Superior temporal gyrus (tissue), 1 donor: Measurements from ENCODE around the gene CCDC182.

Source experiments
- DNase-seq: peaks from one replicate; pipeline ENCODE4 v3.0.0-alpha.2; 2016; ENCODE audit errors: extremely low spot score

CCDC182 gene

DNA sequence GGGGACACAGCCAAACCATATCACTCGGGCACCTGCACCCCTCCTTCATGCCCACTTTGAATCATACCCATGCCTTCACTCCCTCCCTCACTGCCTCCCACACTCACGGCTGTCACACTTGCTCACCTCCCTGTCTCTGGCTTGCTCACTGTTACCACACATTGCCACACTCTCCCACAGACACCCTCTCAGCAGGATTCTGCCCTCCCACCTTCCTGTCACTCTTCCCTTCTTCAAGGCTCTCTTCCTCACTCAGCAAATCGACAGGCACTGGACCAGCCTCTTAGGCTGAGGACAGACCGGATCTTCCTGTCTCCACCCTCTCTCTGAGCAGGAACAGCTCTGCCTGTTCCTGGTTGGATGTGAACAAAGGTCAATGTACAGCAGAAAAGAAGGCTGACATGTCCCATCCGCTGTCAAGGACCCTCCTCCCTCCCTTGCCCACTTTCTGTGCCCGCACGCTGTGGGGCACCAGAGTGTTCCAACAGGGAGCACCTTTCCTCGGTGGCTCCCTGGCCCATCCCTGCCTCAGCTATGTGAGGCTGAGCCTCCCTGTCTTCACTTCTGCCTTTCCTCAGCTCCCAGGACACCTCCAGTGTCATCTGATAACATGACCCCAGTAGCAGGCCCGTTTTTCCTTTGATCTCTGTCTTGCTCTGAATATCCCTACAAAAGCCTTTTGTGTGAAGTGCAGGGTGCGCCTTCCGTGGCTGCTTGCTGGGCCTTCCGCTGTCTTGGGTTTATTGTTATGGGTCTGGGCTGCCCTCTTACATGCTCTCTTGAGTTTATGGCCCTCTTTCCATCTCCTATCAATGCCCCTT is 47.0 kb downstream of the CCDC182 start:
- DNase-seq: no peak

DNA sequence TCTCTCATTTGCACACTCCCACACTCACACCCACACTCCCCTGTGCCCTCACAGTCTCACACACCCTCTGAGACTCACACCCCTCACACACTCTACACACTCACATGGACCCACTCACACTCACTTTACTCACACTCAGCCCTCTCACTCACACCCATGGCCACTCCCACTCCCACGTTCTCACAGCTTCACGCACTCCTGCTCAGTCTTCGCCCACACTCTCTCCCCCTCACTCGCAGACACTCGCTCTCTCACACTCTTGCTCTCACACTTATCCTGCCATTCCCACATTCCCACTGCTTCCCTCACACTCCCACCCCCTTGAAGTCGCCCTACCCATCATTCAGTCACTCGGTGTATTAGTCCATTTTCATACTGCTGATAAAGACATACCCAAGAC is 47.9 kb downstream of the CCDC182 start:
- DNase-seq: no peak

DNA sequence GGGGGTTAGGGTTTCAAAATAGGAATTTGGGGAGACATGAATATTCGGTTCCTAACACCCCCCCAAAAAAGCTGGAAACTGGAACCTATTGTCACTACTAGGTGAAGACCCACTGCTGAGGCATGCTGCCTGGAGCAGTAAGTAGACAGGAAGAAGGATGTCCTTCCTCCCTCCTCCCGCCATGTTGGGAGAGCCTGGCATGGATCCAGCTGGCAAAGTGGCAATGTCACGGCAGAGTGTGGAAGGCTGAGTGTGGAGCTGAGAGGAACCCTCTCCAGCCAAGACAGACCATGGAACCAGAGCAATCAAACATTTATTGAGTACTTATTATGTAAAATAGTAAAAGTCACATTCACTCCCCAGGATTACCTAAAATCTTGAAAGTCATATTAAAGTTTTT is 49.0 kb downstream of the CCDC182 start:
- no peak for DNase-seq
